ENCODE results near the gene RNF166.
A peak's percentile ranks its signal among the peaks of the same experiment; 100 is the strongest.

The RNF166 gene

GRCh38 chr16:88687254-88687576 is 19.0 kb downstream of the RNF166 start:
- Histone ChIP-seq H3K79me2 (ENCODE audit: insufficient read depth, low read length) (no peaks in the 10 kb centered on the region), H3K27me3 (ENCODE audit: insufficient read depth, low read length, poor library complexity) (peaks cover 20% of the 10 kb centered on the region), H2AFZ (ENCODE audit: low read depth, low read length) (no peak overlapping the region), H3K9me3 (ENCODE audit: insufficient read depth, low read length, severe bottlenecking) (no peaks in the 10 kb centered on the region), H3K27ac (ENCODE audit: low read length) (no peak overlapping the region), H4K20me1 (ENCODE audit: insufficient read depth, low read length) (peaks cover 21% of the 10 kb centered on the region), H3K4me1 (ENCODE audit: insufficient read depth, low read length) (peaks cover 18% of the 10 kb centered on the region), H3K9ac (ENCODE audit: low read depth, low read length) (no peak overlapping the region), H3K36me3 (ENCODE audit: insufficient read depth, low read length) (no peaks in the 10 kb centered on the region), H3K4me2 (ENCODE audit: insufficient read depth, low read length) (0 out of 2 replicates have a peak overlapping the region, but pooled peaks have one; percentile 68), H3K4me3 (ENCODE audit: low read depth in 1 of 2, low read length in 2 of 2) (no peak overlapping the region)
- TF ChIP-seq, protein P1, sequence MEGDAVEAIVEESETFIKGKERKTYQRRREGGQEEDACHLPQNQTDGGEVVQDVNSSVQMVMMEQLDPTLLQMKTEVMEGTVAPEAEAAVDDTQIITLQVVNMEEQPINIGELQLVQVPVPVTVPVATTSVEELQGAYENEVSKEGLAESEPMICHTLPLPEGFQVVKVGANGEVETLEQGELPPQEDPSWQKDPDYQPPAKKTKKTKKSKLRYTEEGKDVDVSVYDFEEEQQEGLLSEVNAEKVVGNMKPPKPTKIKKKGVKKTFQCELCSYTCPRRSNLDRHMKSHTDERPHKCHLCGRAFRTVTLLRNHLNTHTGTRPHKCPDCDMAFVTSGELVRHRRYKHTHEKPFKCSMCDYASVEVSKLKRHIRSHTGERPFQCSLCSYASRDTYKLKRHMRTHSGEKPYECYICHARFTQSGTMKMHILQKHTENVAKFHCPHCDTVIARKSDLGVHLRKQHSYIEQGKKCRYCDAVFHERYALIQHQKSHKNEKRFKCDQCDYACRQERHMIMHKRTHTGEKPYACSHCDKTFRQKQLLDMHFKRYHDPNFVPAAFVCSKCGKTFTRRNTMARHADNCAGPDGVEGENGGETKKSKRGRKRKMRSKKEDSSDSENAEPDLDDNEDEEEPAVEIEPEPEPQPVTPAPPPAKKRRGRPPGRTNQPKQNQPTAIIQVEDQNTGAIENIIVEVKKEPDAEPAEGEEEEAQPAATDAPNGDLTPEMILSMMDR (IDR thresholded peaks at IDR 0.05; ENCODE audit: borderline replicate concordance, extremely low read depth, low read length, poor library complexity, severe bottlenecking): no peak
- TF ChIP-seq EZH2 (IDR thresholded peaks at IDR 0.05; ENCODE audit: borderline replicate concordance, low read depth, low read length, severe bottlenecking): no peak
- ATAC-seq (ENCODE audit: insufficient read depth, low read depth) (no peak), DNase-seq (no peak)

GRCh38 chr16:88686439-88687253 is 19.6 kb downstream of the RNF166 start, which contains the start of gene SNAI3:
SNAI3 (minus strand) TSS chr16:88686507; CDS start chr16:88686406, 101 bp downstream.
- Histone ChIP-seq H2AFZ (ENCODE audit: low read depth, low read length) (no peak within 1 kb of the TSS), H3K4me3 (ENCODE audit: low read depth in 1 of 2, low read length in 2 of 2) (peak within 1 kb of the TSS; percentile 16 to 50; a peak in 3 of 4 replicates), H3K9me3 (ENCODE audit: insufficient read depth, low read length, severe bottlenecking) (no peaks in the 10 kb centered on the region), H3K4me1 (ENCODE audit: insufficient read depth, low read length) (peaks cover 15% of the 10 kb centered on the region), H3K27ac (ENCODE audit: low read length) (no peak within 1 kb of the TSS), H3K36me3 (ENCODE audit: insufficient read depth, low read length) (no peaks in the 10 kb centered on the region), H3K79me2 (ENCODE audit: insufficient read depth, low read length) (no peaks in the 10 kb centered on the region), H4K20me1 (ENCODE audit: insufficient read depth, low read length) (peaks cover 24% of the 10 kb centered on the region), H3K9ac (ENCODE audit: low read depth, low read length) (peak within 1 kb of the TSS; percentile 30; the same call in 1 of the 2 replicates), H3K27me3 (ENCODE audit: insufficient read depth, low read length, poor library complexity) (peaks cover 20% of the 10 kb centered on the region), H3K4me2 (ENCODE audit: insufficient read depth, low read length) (peak within 1 kb of the TSS; percentile 68)
- DNase-seq (peak; percentile 81), ATAC-seq (ENCODE audit: insufficient read depth, low read depth) (peak; percentile 96)
- TF ChIP-seq, protein P1 (IDR thresholded peaks at IDR 0.05; ENCODE audit: borderline replicate concordance, extremely low read depth, low read length, poor library complexity, severe bottlenecking): no peak
- TF ChIP-seq EZH2 (IDR thresholded peaks at IDR 0.05; ENCODE audit: borderline replicate concordance, low read depth, low read length, severe bottlenecking): no peak

DNA sequence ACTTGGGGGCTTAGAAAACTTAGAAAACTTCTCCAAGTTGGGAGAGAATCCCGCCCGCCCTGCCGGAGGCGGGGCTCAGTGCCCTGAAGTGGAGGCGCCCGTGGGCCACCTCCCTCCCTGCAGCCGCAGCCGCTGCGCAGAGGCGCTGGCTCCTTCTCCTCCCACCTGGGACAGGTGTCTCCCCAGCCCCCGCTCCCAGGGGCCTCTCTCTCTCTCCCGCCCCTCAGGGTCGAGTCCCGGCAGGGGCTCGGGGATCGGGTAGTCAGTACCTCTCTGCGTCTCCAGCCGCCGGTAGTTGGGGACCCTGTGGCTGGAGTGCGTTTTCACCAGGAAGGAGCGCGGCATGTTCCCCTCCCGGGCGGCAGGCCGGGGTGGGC is 20.2 kb downstream of the RNF166 start:
- Histone ChIP-seq H3K27ac (ENCODE audit: low read length) (no peak overlapping the region), H2AFZ (ENCODE audit: low read depth, low read length) (no peak overlapping the region), H3K79me2 (ENCODE audit: insufficient read depth, low read length) (no peaks in the 10 kb centered on the region), H3K4me3 (ENCODE audit: low read depth in 1 of 2, low read length in 2 of 2) (peak overlapping the region; percentile 16 to 50; a peak in 3 of 4 replicates), H3K4me1 (ENCODE audit: insufficient read depth, low read length) (peaks cover 15% of the 10 kb centered on the region), H3K36me3 (ENCODE audit: insufficient read depth, low read length) (no peaks in the 10 kb centered on the region), H3K27me3 (ENCODE audit: insufficient read depth, low read length, poor library complexity) (peaks cover 20% of the 10 kb centered on the region), H3K4me2 (ENCODE audit: insufficient read depth, low read length) (peak overlapping the region; percentile 68), H4K20me1 (ENCODE audit: insufficient read depth, low read length) (peaks cover 24% of the 10 kb centered on the region), H3K9me3 (ENCODE audit: insufficient read depth, low read length, severe bottlenecking) (no peaks in the 10 kb centered on the region), H3K9ac (ENCODE audit: low read depth, low read length) (peak overlapping the region; percentile 30; the same call in 1 of the 2 replicates)
- TF ChIP-seq, protein P1 (IDR thresholded peaks at IDR 0.05; ENCODE audit: borderline replicate concordance, extremely low read depth, low read length, poor library complexity, severe bottlenecking): no peak
- peak; percentile 23 for TF ChIP-seq EZH2 (IDR thresholded peaks at IDR 0.05; ENCODE audit: borderline replicate concordance, low read depth, low read length, severe bottlenecking)
- no peak for DNase-seq
- peak; percentile 51; the same call in 2 of the 3 replicates for ATAC-seq (ENCODE audit: insufficient read depth, low read depth)

All from DND-41 (cell line).